ENCODE results near the gene CYTH3.

CYTH3 gene

GRCh38 chr7:6172910-6173295 is 99.5 kb downstream of the CYTH3 start:
- no peak overlapping the region for H3K4me3 ChIP-seq (ENCODE audit: low read depth, low read length)
- TF ChIP-seq CTCF (IDR thresholded peaks at IDR 0.05; ENCODE audit: low read depth, low read length): no peak

GRCh38 chr7:6172224-6172909 is 100.1 kb downstream of the CYTH3 start:
- H3K4me3 ChIP-seq (ENCODE audit: low read depth, low read length): no peak overlapping the region
- TF ChIP-seq CTCF (IDR thresholded peaks at IDR 0.05; ENCODE audit: low read depth, low read length): no peak

- no peak for TF ChIP-seq CTCF (IDR thresholded peaks at IDR 0.05; ENCODE audit: low read depth, low read length)
- no peak overlapping the region for H3K4me3 ChIP-seq (ENCODE audit: low read depth, low read length)
Observed at GRCh38 chr7:6171532-6172223, 100.7 kb downstream of the CYTH3 start.

GRCh38 chr7:6170571-6171531 is 101.6 kb downstream of the CYTH3 start:
- TF ChIP-seq CTCF (IDR thresholded peaks at IDR 0.05; ENCODE audit: low read depth, low read length): no peak
- no peak overlapping the region for H3K4me3 ChIP-seq (ENCODE audit: low read depth, low read length)

GRCh38 chr7:6169805-6170520 is 102.5 kb downstream of the CYTH3 start:
- TF ChIP-seq CTCF (IDR thresholded peaks at IDR 0.05; ENCODE audit: low read depth, low read length): no peak
- H3K4me3 ChIP-seq (ENCODE audit: low read depth, low read length): no peak overlapping the region

GRCh38 chr7:6168477-6168868 is 104.0 kb downstream of the CYTH3 start:
- TF ChIP-seq CTCF (IDR thresholded peaks at IDR 0.05; ENCODE audit: low read depth, low read length): no peak
- H3K4me3 ChIP-seq (ENCODE audit: low read depth, low read length): no peak overlapping the region

All from WI38 (cell line).